ENCODE measurements around the gene PPM1N.

DNA sequence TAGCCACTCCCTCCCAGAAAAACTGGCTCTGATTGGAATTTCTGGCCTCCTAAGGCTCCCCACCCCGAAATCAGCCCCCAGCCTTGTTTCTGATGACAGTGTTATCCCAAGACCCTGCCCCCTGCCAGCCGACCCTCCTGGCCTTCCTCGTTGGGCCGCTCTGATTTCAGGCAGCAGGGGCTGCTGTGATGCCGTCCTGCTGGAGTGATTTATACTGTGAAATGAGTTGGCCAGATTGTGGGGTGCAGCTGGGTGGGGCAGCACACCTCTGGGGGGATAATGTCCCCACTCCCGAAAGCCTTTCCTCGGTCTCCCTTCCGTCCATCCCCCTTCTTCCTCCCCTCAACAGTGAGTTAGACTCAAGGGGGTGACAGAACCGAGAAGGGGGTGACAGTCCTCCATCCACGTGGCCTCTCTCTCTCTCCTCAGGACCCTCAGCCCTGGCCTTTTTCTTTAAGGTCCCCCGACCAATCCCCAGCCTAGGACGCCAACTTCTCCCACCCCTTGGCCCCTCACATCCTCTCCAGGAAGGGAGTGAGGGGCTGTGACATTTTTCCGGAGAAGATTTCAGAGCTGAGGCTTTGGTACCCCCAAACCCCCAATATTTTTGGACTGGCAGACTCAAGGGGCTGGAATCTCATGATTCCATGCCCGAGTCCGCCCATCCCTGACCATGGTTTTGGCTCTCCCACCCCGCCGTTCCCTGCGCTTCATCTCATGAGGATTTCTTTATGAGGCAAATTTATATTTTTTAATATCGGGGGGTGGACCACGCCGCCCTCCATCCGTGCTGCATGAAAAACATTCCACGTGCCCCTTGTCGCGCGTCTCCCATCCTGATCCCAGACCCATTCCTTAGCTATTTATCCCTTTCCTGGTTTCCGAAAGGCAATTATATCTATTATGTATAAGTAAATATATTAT lies 24.3 kb upstream of the PPM1N start:
- TF ChIP-seq REST (IDR thresholded peaks at IDR 0.05; ENCODE audit: low read depth) (no peak), FOSL1 (IDR thresholded peaks at IDR 0.05; ENCODE audit: low read depth) (no peak), CEBPB (IDR thresholded peaks at IDR 0.05; ENCODE audit: low read depth) (no peak), EZH2 (IDR thresholded peaks at IDR 0.05) (no peak), TCF7L2 (IDR thresholded peaks at IDR 0.05; ENCODE audit: borderline replicate concordance, extremely low read depth, insufficient read depth, insufficient read length) (no peak)
- TF ChIP-seq, protein P1, sequence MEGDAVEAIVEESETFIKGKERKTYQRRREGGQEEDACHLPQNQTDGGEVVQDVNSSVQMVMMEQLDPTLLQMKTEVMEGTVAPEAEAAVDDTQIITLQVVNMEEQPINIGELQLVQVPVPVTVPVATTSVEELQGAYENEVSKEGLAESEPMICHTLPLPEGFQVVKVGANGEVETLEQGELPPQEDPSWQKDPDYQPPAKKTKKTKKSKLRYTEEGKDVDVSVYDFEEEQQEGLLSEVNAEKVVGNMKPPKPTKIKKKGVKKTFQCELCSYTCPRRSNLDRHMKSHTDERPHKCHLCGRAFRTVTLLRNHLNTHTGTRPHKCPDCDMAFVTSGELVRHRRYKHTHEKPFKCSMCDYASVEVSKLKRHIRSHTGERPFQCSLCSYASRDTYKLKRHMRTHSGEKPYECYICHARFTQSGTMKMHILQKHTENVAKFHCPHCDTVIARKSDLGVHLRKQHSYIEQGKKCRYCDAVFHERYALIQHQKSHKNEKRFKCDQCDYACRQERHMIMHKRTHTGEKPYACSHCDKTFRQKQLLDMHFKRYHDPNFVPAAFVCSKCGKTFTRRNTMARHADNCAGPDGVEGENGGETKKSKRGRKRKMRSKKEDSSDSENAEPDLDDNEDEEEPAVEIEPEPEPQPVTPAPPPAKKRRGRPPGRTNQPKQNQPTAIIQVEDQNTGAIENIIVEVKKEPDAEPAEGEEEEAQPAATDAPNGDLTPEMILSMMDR (IDR thresholded peaks at IDR 0.05 in 2 of 3, conservative IDR thresholded peaks at IDR 0.05 in 1 of 3; ENCODE audit: borderline replicate concordance in 1 of 3, insufficient read depth in 1 of 3, low read depth in 2 of 3, low read length in 2 of 3) = no peak
